Heart left ventricle (tissue), 16 donors: ENCODE measurements around the gene ZBTB7B. TPM values are rescaled to one million over a fixed set of nuclear protein-coding genes. Genes with fewer than 3 reads are reported as not detected.

Experiments used
- ATAC-seq, 4 donors: fragments of 200-7000 bp; cut with Tn5 transposase; one replicate each; pipeline ENCODE4 v1.9.1; 2020 to 2022; ENCODE audit warnings: moderate library complexity in 4 of 4, mild to moderate bottlenecking in 3 of 4, moderate number of reproducible peaks in 1 of 4
- DNase-seq, 5 donors: peaks; one replicate each; pipeline ENCODE4 v3.0.0-alpha.2; 2020
- H3K27ac ChIP-seq, 12 donors: fragments of 200-600 bp; sonication (generic) in 4 of 12; one replicate each; pipeline versions ENCODE4 v1.5.0 to v1.8.0; 2016 to 2022; ENCODE audit warnings: mild to moderate bottlenecking in 2 of 12
- H3K27me3 ChIP-seq, 9 donors: fragments of 200-600 bp; sonication (generic) in 2 of 9; one replicate each; pipeline versions ENCODE4 v1.5.1 to v1.8.0; 2016 to 2022; ENCODE audit warnings: mild to moderate bottlenecking in 3 of 9
- H3K36me3 ChIP-seq, 9 donors: fragments of 200-600 bp; sonication (generic) in 2 of 9; one replicate each; pipeline versions ENCODE4 v1.5.0 to v1.8.0; 2018 to 2022; ENCODE audit warnings: mild to moderate bottlenecking in 2 of 9
- H3K4me1 ChIP-seq, 12 donors: fragments of 200-600 bp; sonication (generic) in 4 of 12; one replicate each; pipeline versions ENCODE4 v1.5.0 to v1.8.0; 2016 to 2022; ENCODE audit warnings: mild to moderate bottlenecking in 3 of 12
- H3K4me3 ChIP-seq, 12 donors: fragments of 200-600 bp; sonication (generic) in 4 of 12; one replicate each; pipeline versions ENCODE4 v1.5.0 to v1.8.0; 2017 to 2022; ENCODE audit warnings: mild to moderate bottlenecking in 9 of 12, moderate library complexity in 4 of 12
- H3K9me3 ChIP-seq, 12 donors: fragments of 200-600 bp; sonication (generic) in 4 of 12; one replicate each; pipeline versions ENCODE4 v1.5.0 to v1.8.0; 2016 to 2022; ENCODE audit warnings: mild to moderate bottlenecking in 1 of 12
- CTCF ChIP-seq, 12 donors: fragments of 200-600 bp; sonication (generic) in 4 of 12; IDR thresholded peaks; one replicate each; pipeline versions ENCODE4 v1.5.0 to v1.8.0; 2018 to 2022; ENCODE audit warnings: antibody characterized with exemption in 12 of 12, mild to moderate bottlenecking in 5 of 12
- POLR2A ChIP-seq, 2 donors: fragments of 450-650 bp; IDR thresholded peaks; one replicate each; pipeline ENCODE4 v1.6.1; 2017; ENCODE audit warnings: antibody characterized with exemption in 2 of 2, mild to moderate bottlenecking in 2 of 2, moderate library complexity in 2 of 2
- WGBS, 4 donors: extraction: QIAGEN DNeasy Blood & Tissue Kit in 2 of 4; methylation state at CpG; one replicate each; pipeline versions ENCODE4 v1.1.5 to v1.1.7; 2013 to 2018; 5-methylcytosine and 5-hydroxymethylcytosine counted together
- intact Hi-C, 10 donors: fragments of 100-400 bp; cut with DNase I; formaldehyde crosslinking; loops; one replicate each; pipeline versions ENCODE4 v1.11.1 to v1.14.2; 2022
- microRNA-seq, 4 donors: library from miRNA; unstranded; fragments of <30 nt; microRNA quantifications; one replicate each; pipeline versions ENCODE4 to v1.2.0, GENCODE V29; 2017 to 2020
- polyA plus RNA-seq, 2 donors: library from polyadenylated mRNA; stranded (reverse); fragments of 200-250 nt; gene quantifications; one replicate each; pipeline ENCODE4 v1.2.3, GENCODE V29; 2013
- total RNA-seq, 9 donors: library from RNA; depleted of rRNA in 2 of 9; stranded (reverse); fragments of >200 nt in 2 of 9; fragmentation: NEBNext Ultra II Directional in 3 of 9; extraction: Animal tissue kit (Norgen Biotek cat#: 25700) in 3 of 9; gene quantifications; one replicate each; pipeline versions ENCODE4 v1.1.0 to v1.2.4, GENCODE V29; 2016 to 2023
- donor health status: ischemic (EF 13 %, LVEDD 7.1; RV severe dilation, severe dysfunction).
- donor health status: healthy with polysubstance abuse.
- donor health status: DM: no; HTN: yes; CAD: no.
- donor health status: DM: no; HTN: no; CAD: no.
- donor health status: ischemic (EF 25% LVEDD 6.9; RV normal size, moderate dysfunction).
- donor health status: ischemic (EF 25% LVEDD 5.7; RV mildly dilated, moderate dysfunction).
- donor health status: healthy.
- donor health status: DM: yes; HTN: yes; CAD: no.
- donor health status: ischemic (EF 35%, LVEDD 5.7; RV mildly dilated, moderate dysfunction).
- donor health status: nonischemic (EF 11% LVEDD 7.7; RV severe dilation, severe dysfunction).
- donor health status: DM: yes; HTN: yes; CAD: no.
- donor health status: PGD.
- donor health status: ischemic (EF 29% LVEDD 5.4; RV normal size, mild dysfunction).
- donor health status: nonischemic (EF 23%, LVEDD 6.1; RV moderate dilation, normal function).

ZBTB7B gene
- total and polyA plus RNA-seq, 11 donors, result 29.5 to 103 (median 46.6) TPM

- TF ChIP-seq POLR2A (IDR thresholded peaks at IDR 0.05) (no peak), CTCF (IDR thresholded peaks at IDR 0.05) (no peak)
- intact Hi-C loops, result no loop called here
- no peak overlapping the region for H3K4me3 ChIP-seq
- peaks cover 0 to 12% (median 0%) of the 10 kb centered on the region in 9 donors for H3K36me3 ChIP-seq
- no peak for ATAC-seq
- 90 to 96% (median 93%) methylated on average over 8 of the region's 8 CpGs for WGBS, 4 donors
- H3K27me3 ChIP-seq, result no peaks in the 10 kb centered on the region
- no peak overlapping the region for H3K27ac ChIP-seq
- peaks cover 0 to 44% (median 30%) of the 10 kb centered on the region in 12 donors for H3K4me1 ChIP-seq
- no peaks in the 10 kb centered on the region for H3K9me3 ChIP-seq
- DNase-seq, result no peak
These were observed 64.2 kb downstream of the ZBTB7B start for GRCh38 chr1:155066777-155067176.

Small RNA genes within 50 kb of the gene (microRNA-seq; reads per million reads assigned to microRNA genes)
- 0 reads per million in 4 donors for gene MIR4258

Other genes with a start within 250 kb of the ZBTB7B start
- 1 to 10 TPM; 1.0 to 4.6 (median 3.0) TPM for gene KCNN3, start 132.5 kb upstream of the ZBTB7B start, total RNA-seq
- under 1 TPM; 0.42 to 0.88 TPM for gene KCNN3, start 132.5 kb upstream of the ZBTB7B start, polyA plus RNA-seq
- 10 to 100 TPM; 12.8 to 50.8 (median 37.5) TPM for gene PMVK, start 66.1 kb upstream of the ZBTB7B start, total RNA-seq
- 10 to 100 TPM; 47.1 to 52.1 TPM for gene PMVK, start 66.1 kb upstream of the ZBTB7B start, polyA plus RNA-seq
- gene PBXIP1, start 46.7 kb upstream of the ZBTB7B start, total RNA-seq, result 10 to 100 TPM; 38.2 to 70.4 (median 51.7) TPM
- gene PBXIP1, start 46.7 kb upstream of the ZBTB7B start, polyA plus RNA-seq, result 10 to 100 TPM; 36.9 to 38.2 TPM
- 10 to 100 TPM; 10.7 to 19.2 (median 16.3) TPM for gene PYGO2, start 41.0 kb upstream of the ZBTB7B start, total RNA-seq
- gene PYGO2, start 41.0 kb upstream of the ZBTB7B start, polyA plus RNA-seq, result 10 to 100 TPM in 1 of 2 donors, 1 to 10 TPM in 1; 9.7 to 18.0 TPM
- gene SHC1, start 32.1 kb upstream of the ZBTB7B start, total RNA-seq, result 100 to 1,000 TPM in 1 of 9 donors, 10 to 100 TPM in 8; 38.8 to 115 (median 62.4) TPM
- gene SHC1, start 32.1 kb upstream of the ZBTB7B start, polyA plus RNA-seq, result 10 to 100 TPM; 23.6 to 93.7 TPM
- 10 to 100 TPM; 11.0 to 30.0 (median 16.7) TPM for gene CKS1B, start 28.1 kb upstream of the ZBTB7B start, total RNA-seq
- 10 to 100 TPM in 1 of 2 donors, 1 to 10 TPM in 1; 6.8 to 48.9 TPM for gene CKS1B, start 28.1 kb upstream of the ZBTB7B start, polyA plus RNA-seq
- 10 to 100 TPM; 19.4 to 35.0 (median 27.4) TPM for gene FLAD1, start 19.5 kb upstream of the ZBTB7B start, total RNA-seq
- 10 to 100 TPM; 22.3 to 50.7 TPM for gene FLAD1, start 19.5 kb upstream of the ZBTB7B start, polyA plus RNA-seq
- not detected for gene LENEP, start 9.2 kb upstream of the ZBTB7B start, total RNA-seq
- not detected for gene LENEP, start 9.2 kb upstream of the ZBTB7B start, polyA plus RNA-seq
- gene DCST2, start 31.0 kb downstream of the ZBTB7B start, total RNA-seq, result under 1 TPM in 8 of 9 donors, not detected in 1; 0.14 to 0.62 (median 0.35) TPM
- under 1 TPM; 0.17 to 0.65 TPM for gene DCST2, start 31.0 kb downstream of the ZBTB7B start, polyA plus RNA-seq
- gene DCST1, start 31.0 kb downstream of the ZBTB7B start, total RNA-seq, result not detected
- not detected for gene DCST1, start 31.0 kb downstream of the ZBTB7B start, polyA plus RNA-seq
- 100 to 1,000 TPM in 3 of 9 donors, 10 to 100 TPM in 6; 55.8 to 199 (median 67.5) TPM for gene ADAM15, start 48.5 kb downstream of the ZBTB7B start, total RNA-seq
- gene ADAM15, start 48.5 kb downstream of the ZBTB7B start, polyA plus RNA-seq, result 100 to 1,000 TPM; 112 to 113 TPM
- gene EFNA4, start 60.9 kb downstream of the ZBTB7B start, total RNA-seq, result 1 to 10 TPM; 1.1 to 3.3 (median 2.2) TPM
- gene EFNA4, start 60.9 kb downstream of the ZBTB7B start, polyA plus RNA-seq, result 1 to 10 TPM; 2.0 to 4.8 TPM
- gene EFNA3, start 76.0 kb downstream of the ZBTB7B start, total RNA-seq, result 1 to 10 TPM in 2 of 9 donors, under 1 TPM in 7; 0.20 to 2.4 (median 0.61) TPM
- 1 to 10 TPM in 1 of 2 donors, under 1 TPM in 1; 0.61 to 1.9 TPM for gene EFNA3, start 76.0 kb downstream of the ZBTB7B start, polyA plus RNA-seq
- gene EFNA1, start 125.1 kb downstream of the ZBTB7B start, total RNA-seq, result 10 to 100 TPM; 22.8 to 51.8 (median 37.2) TPM
- 100 to 1,000 TPM in 1 of 2 donors, 10 to 100 TPM in 1; 31.6 to 103 TPM for gene EFNA1, start 125.1 kb downstream of the ZBTB7B start, polyA plus RNA-seq
- gene SLC50A1, start 133.1 kb downstream of the ZBTB7B start, total RNA-seq, result 10 to 100 TPM in 4 of 9 donors, 1 to 10 TPM in 5; 5.4 to 21.7 (median 9.7) TPM
- 10 to 100 TPM; 15.7 to 36.0 TPM for gene SLC50A1, start 133.1 kb downstream of the ZBTB7B start, polyA plus RNA-seq
- 10 to 100 TPM; 46.1 to 70.7 (median 54.4) TPM for gene DPM3, start 137.7 kb downstream of the ZBTB7B start, total RNA-seq
- gene DPM3, start 137.7 kb downstream of the ZBTB7B start, polyA plus RNA-seq, result 100 to 1,000 TPM in 1 of 2 donors, 10 to 100 TPM in 1; 75.4 to 216 TPM
- 100 to 1,000 TPM; 106 to 199 (median 123) TPM for gene KRTCAP2, start 170.5 kb downstream of the ZBTB7B start, total RNA-seq
- gene KRTCAP2, start 170.5 kb downstream of the ZBTB7B start, polyA plus RNA-seq, result 100 to 1,000 TPM; 220 to 283 TPM
- gene TRIM46, start 171.0 kb downstream of the ZBTB7B start, total RNA-seq, result under 1 TPM in 5 of 9 donors, not detected in 4; 0.08 to 0.41 (median 0.12) TPM
- under 1 TPM in 1 of 2 donors, not detected in 1; 0.04 TPM for gene TRIM46, start 171.0 kb downstream of the ZBTB7B start, polyA plus RNA-seq
- 10 to 100 TPM in 2 of 9 donors, 1 to 10 TPM in 7; 3.0 to 22.2 (median 5.5) TPM for gene THBS3, start 205.1 kb downstream of the ZBTB7B start, total RNA-seq
- 1 to 10 TPM; 2.7 to 6.8 TPM for gene THBS3, start 205.1 kb downstream of the ZBTB7B start, polyA plus RNA-seq
- gene MTX1, start 205.9 kb downstream of the ZBTB7B start, total RNA-seq, result 10 to 100 TPM; 14.1 to 32.2 (median 19.3) TPM
- gene MTX1, start 205.9 kb downstream of the ZBTB7B start, polyA plus RNA-seq, result 10 to 100 TPM; 28.1 to 37.1 TPM